H1 (cell line): ENCODE data around the gene PTPRG.

Experiments used
- BACH1 ChIP-seq: IDR thresholded peaks from 2 replicates; pipeline ENCODE4 v1.6.1; 2012; ENCODE audit warnings: low read length, improper control_type of control experiment
- CEBPB ChIP-seq: IDR thresholded peaks from 2 replicates; pipeline ENCODE4 v1.6.1; 2012; ENCODE audit warnings: low read depth, low read length
- CHD1 ChIP-seq: IDR thresholded peaks from 2 replicates; pipeline ENCODE4 v1.6.1; 2012; ENCODE audit warnings: low read depth, low read length, improper control_type of control experiment
- E2F6 ChIP-seq: IDR thresholded peaks from 2 replicates; pipeline ENCODE4 v1.6.1; 2012; ENCODE audit warnings: inconsistent platforms
- EP300 ChIP-seq, 2 experiments: IDR thresholded peaks; 1 replicate in 1 of 2; 2 replicates in 1 of 2; pipeline ENCODE4 v1.6.1; 2011 to 2012; ENCODE audit warnings: low read depth in 2 of 2, low read length in 2 of 2, mild to moderate bottlenecking in 2 of 2, borderline replicate concordance in 1 of 2, inconsistent platforms in 1 of 2, moderate library complexity in 1 of 2
- EZH2 ChIP-seq: fragments of 200-600 bp; sonication (generic); IDR thresholded peaks from 2 replicates; pipeline ENCODE4 v1.7.1; 2012; ENCODE audit warnings: low read depth, mild to moderate bottlenecking, moderate library complexity, low read length, inconsistent platforms; ENCODE audit not compliant: severe bottlenecking
- JUND ChIP-seq: IDR thresholded peaks from 2 replicates; pipeline ENCODE4 v1.6.1; 2011; ENCODE audit warnings: mild to moderate bottlenecking, improper control_type of control experiment, low read length
- KDM1A ChIP-seq: fragments of 200-600, 300-600 bp; sonication (generic); IDR thresholded peaks from 2 replicates; pipeline ENCODE4 v1.7.1; 2016; ENCODE audit warnings: mild to moderate bottlenecking, low read length, borderline replicate concordance
- PHF8 ChIP-seq: fragments of 200-600 bp; sonication (generic); conservative IDR thresholded peaks from 2 replicates; pipeline ENCODE4 v1.7.1; 2012; ENCODE audit warnings: low read depth, mild to moderate bottlenecking, inconsistent platforms, low read length, moderate library complexity
- POLR2A ChIP-seq, 2 experiments: IDR thresholded peaks; 1 replicate in 1 of 2; 2 replicates in 1 of 2; pipeline ENCODE4 v1.6.1; 2011; ENCODE audit warnings: low read depth in 2 of 2, low read length in 2 of 2, mild to moderate bottlenecking in 2 of 2; ENCODE audit errors: control extremely low read depth in 1 of 2
- POLR2AphosphoS5 ChIP-seq: IDR thresholded peaks from 2 replicates; pipeline ENCODE4 v1.6.1; 2011; ENCODE audit warnings: low read depth, low read length
- SIX5 ChIP-seq: IDR thresholded peaks from 2 replicates; pipeline ENCODE4 v1.6.1; 2011; ENCODE audit warnings: mild to moderate bottlenecking, low read depth, low read length
- SP2 ChIP-seq: IDR thresholded peaks from 2 replicates; pipeline ENCODE4 v1.6.1; 2012; ENCODE audit warnings: mild to moderate bottlenecking, low read length, inconsistent platforms
- TF ChIP-seq, protein P1 (sequence below), 3 experiments: IDR thresholded peaks; 1 replicate in 2 of 3; 2 replicates in 1 of 3; pipeline versions ENCODE4 v1.5.1 to v1.6.1; 2011; ENCODE audit warnings: low read length in 3 of 3, mild to moderate bottlenecking in 3 of 3, inconsistent platforms in 2 of 3, low read depth in 1 of 3, moderate library complexity in 1 of 3; ENCODE audit not compliant: insufficient read depth in 1 of 3; ENCODE audit errors: control extremely low read depth in 1 of 3

- TF ChIP-seq PHF8 (no peak), EZH2 (no peak), EP300 (IDR thresholded peaks at IDR 0.05; ENCODE audit: borderline replicate concordance in 1 of 2, low read depth in 2 of 2, low read length in 2 of 2) (no peak), KDM1A (no peak), POLR2AphosphoS5 (no peak), SP2 (no peak), JUND (no peak), BACH1 (no peak), CEBPB (no peak), SIX5 (no peak), POLR2A (IDR thresholded peaks at IDR 0.05; ENCODE audit: control extremely low read depth in 1 of 2, low read depth in 2 of 2, low read length in 2 of 2) (no peak), CHD1 (no peak), E2F6 (no peak)
- TF ChIP-seq, protein P1, sequence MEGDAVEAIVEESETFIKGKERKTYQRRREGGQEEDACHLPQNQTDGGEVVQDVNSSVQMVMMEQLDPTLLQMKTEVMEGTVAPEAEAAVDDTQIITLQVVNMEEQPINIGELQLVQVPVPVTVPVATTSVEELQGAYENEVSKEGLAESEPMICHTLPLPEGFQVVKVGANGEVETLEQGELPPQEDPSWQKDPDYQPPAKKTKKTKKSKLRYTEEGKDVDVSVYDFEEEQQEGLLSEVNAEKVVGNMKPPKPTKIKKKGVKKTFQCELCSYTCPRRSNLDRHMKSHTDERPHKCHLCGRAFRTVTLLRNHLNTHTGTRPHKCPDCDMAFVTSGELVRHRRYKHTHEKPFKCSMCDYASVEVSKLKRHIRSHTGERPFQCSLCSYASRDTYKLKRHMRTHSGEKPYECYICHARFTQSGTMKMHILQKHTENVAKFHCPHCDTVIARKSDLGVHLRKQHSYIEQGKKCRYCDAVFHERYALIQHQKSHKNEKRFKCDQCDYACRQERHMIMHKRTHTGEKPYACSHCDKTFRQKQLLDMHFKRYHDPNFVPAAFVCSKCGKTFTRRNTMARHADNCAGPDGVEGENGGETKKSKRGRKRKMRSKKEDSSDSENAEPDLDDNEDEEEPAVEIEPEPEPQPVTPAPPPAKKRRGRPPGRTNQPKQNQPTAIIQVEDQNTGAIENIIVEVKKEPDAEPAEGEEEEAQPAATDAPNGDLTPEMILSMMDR (IDR thresholded peaks at IDR 0.05; ENCODE audit: control extremely low read depth in 1 of 3, insufficient read depth in 1 of 3, low read depth in 1 of 3, low read length in 3 of 3) = no peak
Observed at GRCh38 chr3:62236016-62236415, 674.6 kb downstream of the PTPRG start.
